ENCODE data around the gene GALNT9.
"Not testable (repeated sequence)": the region's sequence is repeated elsewhere in the genome, so short reads cannot be mapped to it uniquely, and the experiment has no call there.

Gene GALNT9

GRCh38 chr12:132247718-132248452 is 81.5 kb downstream of the GALNT9 start:
- no peak for FAIRE-seq

- FAIRE-seq = no peak
Observed at GRCh38 chr12:132246997-132247717, 82.2 kb downstream of the GALNT9 start.

GRCh38 chr12:132245521-132246101 is 83.8 kb downstream of the GALNT9 start:
- FAIRE-seq = no peak

- FAIRE-seq = no peak
Observed at GRCh38 chr12:132244724-132245295, 84.6 kb downstream of the GALNT9 start.

- no peak for FAIRE-seq
Observed at GRCh38 chr12:132243596-132244310, 85.6 kb downstream of the GALNT9 start.

- FAIRE-seq = not testable (repeated sequence)
Observed at GRCh38 chr12:132243171-132243570, 86.2 kb downstream of the GALNT9 start.

- FAIRE-seq = not testable (repeated sequence)
Observed at GRCh38 chr12:132240669-132241007, 88.8 kb downstream of the GALNT9 start.

- FAIRE-seq = no peak
Observed at GRCh38 chr12:132239796-132240668, 89.4 kb downstream of the GALNT9 start.

GRCh38 chr12:132239392-132239791 is 90.0 kb downstream of the GALNT9 start:
- FAIRE-seq = no peak

- FAIRE-seq = no peak
Observed at GRCh38 chr12:132238884-132239283, 90.5 kb downstream of the GALNT9 start.

- no peak for FAIRE-seq
Observed at GRCh38 chr12:132238488-132238854, 90.9 kb downstream of the GALNT9 start.

GRCh38 chr12:132237772-132238487 is 91.5 kb downstream of the GALNT9 start:
- FAIRE-seq = no peak

- no peak for FAIRE-seq
Observed at GRCh38 chr12:132236930-132237771, 92.2 kb downstream of the GALNT9 start.

GRCh38 chr12:132236129-132236929 is 93.1 kb downstream of the GALNT9 start:
- no peak for FAIRE-seq

- no peak for FAIRE-seq
Observed at GRCh38 chr12:132235116-132235820, 94.1 kb downstream of the GALNT9 start.

- no peak for FAIRE-seq
Observed at GRCh38 chr12:132230381-132230780, 99.0 kb downstream of the GALNT9 start.

- FAIRE-seq = no peak
Observed at GRCh38 chr12:132229926-132230325, 99.5 kb downstream of the GALNT9 start.

- FAIRE-seq = no peak
Observed at GRCh38 chr12:132229193-132229760, 100.1 kb downstream of the GALNT9 start.

Measured in A204.1 (cell line).